KMS-11 (cell line): ENCODE data around the gene GRM1.

ENCODE experiments used
- H2AFZ ChIP-seq: fragments of 200-600 bp; sonication (generic); 2 replicates; pipeline ENCODE4 v1.6.1; 2016; ENCODE audit warnings: antibody characterized with exemption, mixed run types, low read depth
- H3K27ac ChIP-seq: fragments of 200-600 bp; sonication (generic); 2 replicates; pipeline ENCODE4 v1.6.1; 2016; ENCODE audit warnings: mild to moderate bottlenecking, mixed run types
- H3K27me3 ChIP-seq: fragments of 200-600 bp; sonication (generic); 2 replicates; pipeline ENCODE4 v1.6.1; 2017; ENCODE audit warnings: mild to moderate bottlenecking, low read depth, mixed run types, moderate library complexity; ENCODE audit not compliant: insufficient read depth
- H3K36me3 ChIP-seq: fragments of 200-600 bp; sonication (generic); 2 replicates; pipeline ENCODE4 v1.6.1; 2017; ENCODE audit warnings: mild to moderate bottlenecking, mixed run types; ENCODE audit not compliant: insufficient read depth
- H3K4me1 ChIP-seq: fragments of 200-600 bp; sonication (generic); 2 replicates; pipeline ENCODE4 v1.6.1; 2016; ENCODE audit warnings: mild to moderate bottlenecking, low read depth, mixed run types; ENCODE audit not compliant: poor library complexity, severe bottlenecking
- H3K4me2 ChIP-seq: fragments of 200-600 bp; sonication (generic); 2 replicates; pipeline ENCODE4 v1.7.0; 2016; ENCODE audit warnings: mild to moderate bottlenecking, mixed run types
- H3K4me3 ChIP-seq: fragments of 200-600 bp; sonication (generic); IDR thresholded peaks from 2 replicates; pipeline ENCODE4 v1.6.1; 2017; ENCODE audit warnings: low read depth, low read length, mixed read lengths; ENCODE audit not compliant: insufficient read depth
- H3K79me2 ChIP-seq: fragments of 200-600 bp; sonication (generic); 2 replicates; pipeline ENCODE4 v1.6.1; 2016; ENCODE audit warnings: low read depth, mixed run types; ENCODE audit not compliant: insufficient read depth
- H3K9ac ChIP-seq: fragments of 200-600 bp; sonication (generic); 2 replicates; pipeline ENCODE4 v1.6.1; 2016; ENCODE audit warnings: mild to moderate bottlenecking, mixed run types
- H4K20me1 ChIP-seq: fragments of 200-600 bp; sonication (generic); 2 replicates; pipeline ENCODE4 v1.6.1; 2016; ENCODE audit warnings: mild to moderate bottlenecking, mixed run types; ENCODE audit not compliant: insufficient read depth
- CTCF ChIP-seq: fragments of 200-600 bp; sonication (generic); conservative IDR thresholded peaks from 2 replicates; pipeline ENCODE4 v1.6.1; 2017; ENCODE audit warnings: low read depth, mild to moderate bottlenecking, antibody characterized with exemption, low read length, moderate library complexity, mixed read lengths

Gene GRM1

DNA sequence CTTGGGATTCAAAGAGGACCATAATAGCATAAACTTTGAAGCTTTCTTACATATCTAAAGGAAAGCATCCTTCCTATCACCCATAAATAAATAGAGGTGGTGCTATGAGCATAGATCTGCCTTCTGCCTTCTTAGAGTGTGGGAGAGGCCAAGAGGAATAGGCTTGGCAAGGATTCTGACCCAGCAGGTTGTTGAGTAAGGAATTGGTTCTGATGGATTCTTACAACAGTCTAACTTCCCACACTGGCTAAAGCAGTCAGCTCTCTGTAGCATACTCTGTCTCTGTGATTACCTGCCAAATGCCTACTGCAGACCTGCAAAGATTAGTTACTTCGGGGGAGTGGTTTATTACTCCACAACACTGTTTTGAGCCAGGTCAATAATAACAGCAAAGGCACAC lies 316.7 kb downstream of the GRM1 start:
- no peaks in the 10 kb centered on the region for H3K79me2 ChIP-seq
- no peak for TF ChIP-seq CTCF
- no peak overlapping the region for H2AFZ ChIP-seq
- H4K20me1 ChIP-seq: no peaks in the 10 kb centered on the region
- H3K9ac ChIP-seq: no peak overlapping the region
- H3K4me3 ChIP-seq: no peak overlapping the region
- H3K4me1 ChIP-seq: no peaks in the 10 kb centered on the region
- no peak overlapping the region for H3K4me2 ChIP-seq
- no peaks in the 10 kb centered on the region for H3K27me3 ChIP-seq
- H3K27ac ChIP-seq: no peak overlapping the region
- H3K36me3 ChIP-seq: no peaks in the 10 kb centered on the region

DNA sequence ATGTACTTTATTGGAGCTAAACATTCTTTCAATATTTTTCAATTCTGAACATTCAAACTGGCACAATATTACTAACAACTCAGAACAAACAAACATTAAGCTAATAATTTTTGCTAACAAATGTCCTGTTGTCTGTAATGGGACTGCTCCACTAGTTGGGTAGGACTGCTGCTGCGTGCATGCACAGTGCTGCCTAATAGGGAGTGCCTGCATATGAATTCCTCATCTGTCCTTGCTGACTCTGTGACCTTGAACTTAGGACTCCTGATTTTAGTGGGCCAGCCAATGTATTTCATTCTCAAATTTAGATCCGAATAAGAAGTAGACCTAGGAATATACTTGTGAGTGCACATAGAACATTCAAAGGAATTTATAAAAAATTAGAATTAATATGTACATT lies 318.2 kb downstream of the GRM1 start:
- no peaks in the 10 kb centered on the region for H3K27me3 ChIP-seq
- no peak overlapping the region for H3K4me3 ChIP-seq
- no peak overlapping the region for H3K4me2 ChIP-seq
- H3K9ac ChIP-seq: no peak overlapping the region
- no peak overlapping the region for H2AFZ ChIP-seq
- H3K27ac ChIP-seq: no peak overlapping the region
- no peaks in the 10 kb centered on the region for H3K79me2 ChIP-seq
- no peak for TF ChIP-seq CTCF
- no peaks in the 10 kb centered on the region for H3K4me1 ChIP-seq
- no peaks in the 10 kb centered on the region for H4K20me1 ChIP-seq
- no peaks in the 10 kb centered on the region for H3K36me3 ChIP-seq

- Histone ChIP-seq H3K79me2 (no peaks in the 10 kb centered on the region), H3K36me3 (no peaks in the 10 kb centered on the region), H3K27ac (no peak overlapping the region), H3K4me2 (no peak overlapping the region), H4K20me1 (no peaks in the 10 kb centered on the region), H3K4me3 (no peak overlapping the region), H3K9ac (no peak overlapping the region), H3K4me1 (no peaks in the 10 kb centered on the region), H2AFZ (no peak overlapping the region), H3K27me3 (no peaks in the 10 kb centered on the region)
- no peak for TF ChIP-seq CTCF
These were observed 318.8 kb downstream of the GRM1 start for GRCh38 chr6:146347690-146348089.

- Histone ChIP-seq H3K4me2 (no peak overlapping the region), H4K20me1 (no peaks in the 10 kb centered on the region), H3K9ac (no peak overlapping the region), H3K27me3 (no peaks in the 10 kb centered on the region), H3K4me3 (no peak overlapping the region), H3K36me3 (no peaks in the 10 kb centered on the region), H2AFZ (no peak overlapping the region), H3K4me1 (no peaks in the 10 kb centered on the region), H3K27ac (no peak overlapping the region), H3K79me2 (no peaks in the 10 kb centered on the region)
- TF ChIP-seq CTCF: no peak
These were observed 322.2 kb downstream of the GRM1 start for GRCh38 chr6:146351018-146351417.

DNA sequence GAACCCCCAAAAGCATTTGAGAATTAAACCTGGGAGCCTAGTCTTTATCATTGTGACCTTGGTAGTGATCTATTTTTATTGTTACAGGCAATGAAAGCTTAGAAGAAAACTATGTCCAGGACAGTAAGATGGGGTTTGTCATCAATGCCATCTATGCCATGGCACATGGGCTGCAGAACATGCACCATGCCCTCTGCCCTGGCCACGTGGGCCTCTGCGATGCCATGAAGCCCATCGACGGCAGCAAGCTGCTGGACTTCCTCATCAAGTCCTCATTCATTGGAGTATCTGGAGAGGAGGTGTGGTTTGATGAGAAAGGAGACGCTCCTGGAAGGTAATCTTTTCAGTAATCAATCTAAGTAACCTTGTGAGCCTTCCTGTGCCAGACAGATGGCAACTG lies 323.3 kb downstream of the GRM1 start:
- Histone ChIP-seq H3K27ac (no peak overlapping the region), H3K9ac (no peak overlapping the region), H3K4me3 (no peak overlapping the region), H3K27me3 (no peaks in the 10 kb centered on the region), H3K79me2 (no peaks in the 10 kb centered on the region), H2AFZ (no peak overlapping the region), H3K4me2 (no peak overlapping the region), H3K4me1 (no peaks in the 10 kb centered on the region), H3K36me3 (no peaks in the 10 kb centered on the region), H4K20me1 (no peaks in the 10 kb centered on the region)
- no peak for TF ChIP-seq CTCF
